Vagina (tissue), 2 donors: Measurements from ENCODE around the gene RARA. TPM values are rescaled to one million over a fixed set of nuclear protein-coding genes. Genes with fewer than 3 reads are reported as not detected.

Experiments used
- DNase-seq, 2 donors: peaks; one replicate each; pipeline ENCODE4 v3.0.0-alpha.2; 2017; ENCODE audit errors: extremely low spot score in 2 of 2
- H3K27ac ChIP-seq: fragments of 200-600 bp; sonication (generic); one replicate; pipeline ENCODE4 v1.5.1; 2019
- H3K27me3 ChIP-seq: fragments of 200-600 bp; sonication (generic); one replicate; pipeline ENCODE4 v1.5.1; 2019
- H3K36me3 ChIP-seq, 2 donors: fragments of 200-600 bp; sonication (generic); one replicate each; pipeline ENCODE4 v1.5.1; 2017 to 2019
- H3K4me1 ChIP-seq: fragments of 200-600 bp; sonication (generic); one replicate; pipeline ENCODE4 v1.5.1; 2019
- H3K4me3 ChIP-seq, 2 donors: fragments of 200-600 bp; sonication (generic); 1 replicate in 1 of 2; 2 replicates in 1 of 2; pipeline ENCODE4 v1.5.1; 2016 to 2019
- H3K9me3 ChIP-seq: fragments of 200-600 bp; sonication (generic); one replicate; pipeline ENCODE4 v1.5.1; 2019
- CTCF ChIP-seq, 3 experiments: fragments of 450-650 bp in 2 of 3; fragments of 200-600 bp in 1 of 3; sonication (generic) in 1 of 3; IDR thresholded peaks; one replicate each; pipeline ENCODE4 v1.5.1; 2017 to 2019; ENCODE audit warnings: antibody characterized with exemption in 3 of 3, mild to moderate bottlenecking in 2 of 3, moderate library complexity in 2 of 3
- POLR2A ChIP-seq, 2 donors: fragments of 450-650 bp; IDR thresholded peaks; one replicate each; pipeline ENCODE4 v1.6.1; 2017; ENCODE audit warnings: antibody characterized with exemption in 2 of 2, mild to moderate bottlenecking in 2 of 2, moderate library complexity in 2 of 2
- POLR2AphosphoS5 ChIP-seq, 2 donors: sonication (generic); formaldehyde crosslinking; IDR thresholded peaks; one replicate each; pipeline ENCODE4 v1.9.0; 2017; ENCODE audit warnings: antibody characterized with exemption in 2 of 2, mild to moderate bottlenecking in 2 of 2, low read depth in 1 of 2; ENCODE audit not compliant: insufficient read depth in 1 of 2
- intact Hi-C: fragments of 100-400 bp; cut with DNase I; formaldehyde crosslinking; loops from one replicate; pipeline ENCODE4 v1.15.1; 2023
- total RNA-seq: library from RNA; depleted of rRNA; stranded (reverse); fragments of >200 nt; gene quantifications from one replicate; pipeline ENCODE4 v1.2.3, GENCODE V29; 2016

The RARA gene
- total RNA-seq, 1 donor from 2014 or later, result 58.9 TPM

GRCh38 chr17:40331743-40332641 lies 23.0 kb downstream of the RARA start:
- TF ChIP-seq POLR2AphosphoS5 (IDR thresholded peaks at IDR 0.05; ENCODE audit: insufficient read depth in 1 of 2, low read depth in 1 of 2) (peak; percentile 54 to 94), CTCF (IDR thresholded peaks at IDR 0.05) (no peak), POLR2A (IDR thresholded peaks at IDR 0.05) (no peak)
- Histone ChIP-seq H3K9me3 (no peaks in the 10 kb centered on the region), H3K27ac (peak overlapping the region; percentile 81), H3K27me3 (no peaks in the 10 kb centered on the region), H3K4me1 (peaks cover 100% of the 10 kb centered on the region), H3K4me3 (peak overlapping the region in 1 of 2 donors; percentile 28), H3K36me3 (no peaks in the 10 kb centered on the region)
- intact Hi-C loops, result no loop called here
- no peak for DNase-seq

- H3K27ac ChIP-seq, result peak overlapping the region; percentile 81
- H3K4me3 ChIP-seq, result no peak overlapping the region
- DNase-seq, result no peak
- no peaks in the 10 kb centered on the region for H3K9me3 ChIP-seq
- H3K4me1 ChIP-seq, result peaks cover 97% of the 10 kb centered on the region
- no peaks in the 10 kb centered on the region for H3K27me3 ChIP-seq
- no peak for TF ChIP-seq POLR2A (IDR thresholded peaks at IDR 0.05)
- no peak for TF ChIP-seq CTCF (IDR thresholded peaks at IDR 0.05)
- TF ChIP-seq POLR2AphosphoS5 (IDR thresholded peaks at IDR 0.05; ENCODE audit: insufficient read depth in 1 of 2, low read depth in 1 of 2), result no peak
- no peaks in the 10 kb centered on the region for H3K36me3 ChIP-seq
- intact Hi-C loops, result no loop called here
Measured at GRCh38 chr17:40333781-40334448, 24.9 kb downstream of the RARA start.

DNA sequence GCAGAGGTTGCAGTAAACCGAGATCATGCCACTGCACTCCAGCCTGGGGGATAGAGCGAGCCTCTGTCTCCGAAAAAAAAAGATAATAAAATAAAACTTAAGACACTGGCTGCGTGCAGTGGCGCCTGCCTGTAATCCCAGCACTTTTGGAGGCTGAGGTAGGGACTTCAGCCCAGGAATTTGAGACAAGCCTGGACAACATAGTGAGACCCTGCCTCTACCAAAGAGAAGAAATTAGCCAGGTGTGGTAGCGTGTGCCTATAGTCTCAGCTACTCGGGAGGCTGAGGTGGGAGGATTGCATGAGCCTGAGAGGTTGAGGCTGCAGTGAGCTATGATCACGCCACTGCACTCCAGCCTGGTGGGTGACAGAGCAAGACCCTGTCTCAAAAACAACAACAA lies 26.6 kb downstream of the RARA start:
- no peaks in the 10 kb centered on the region for H3K36me3 ChIP-seq
- H3K4me1 ChIP-seq, result peaks cover 97% of the 10 kb centered on the region
- intact Hi-C loops, result no loop called here
- H3K9me3 ChIP-seq, result no peaks in the 10 kb centered on the region
- no peaks in the 10 kb centered on the region for H3K27me3 ChIP-seq
- H3K27ac ChIP-seq, result peak overlapping the region; percentile 81
- no peak for DNase-seq
- no peak for TF ChIP-seq POLR2A (IDR thresholded peaks at IDR 0.05)
- TF ChIP-seq POLR2AphosphoS5 (IDR thresholded peaks at IDR 0.05; ENCODE audit: insufficient read depth in 1 of 2, low read depth in 1 of 2), result peak in 1 of 2 donors; percentile 47
- no peak overlapping the region for H3K4me3 ChIP-seq

- intact Hi-C loops, result no loop called here
- Histone ChIP-seq H3K27me3 (no peaks in the 10 kb centered on the region), H3K4me1 (peaks cover 89% of the 10 kb centered on the region), H3K9me3 (no peaks in the 10 kb centered on the region), H3K4me3 (no peak overlapping the region), H3K36me3 (no peaks in the 10 kb centered on the region), H3K27ac (peak overlapping the region; percentile 81)
- no peak for DNase-seq
- TF ChIP-seq POLR2A (IDR thresholded peaks at IDR 0.05) (no peak), POLR2AphosphoS5 (IDR thresholded peaks at IDR 0.05; ENCODE audit: insufficient read depth in 1 of 2, low read depth in 1 of 2) (no peak), CTCF (IDR thresholded peaks at IDR 0.05) (no peak)
Measured at GRCh38 chr17:40337351-40337750, 28.4 kb downstream of the RARA start.

DNA sequence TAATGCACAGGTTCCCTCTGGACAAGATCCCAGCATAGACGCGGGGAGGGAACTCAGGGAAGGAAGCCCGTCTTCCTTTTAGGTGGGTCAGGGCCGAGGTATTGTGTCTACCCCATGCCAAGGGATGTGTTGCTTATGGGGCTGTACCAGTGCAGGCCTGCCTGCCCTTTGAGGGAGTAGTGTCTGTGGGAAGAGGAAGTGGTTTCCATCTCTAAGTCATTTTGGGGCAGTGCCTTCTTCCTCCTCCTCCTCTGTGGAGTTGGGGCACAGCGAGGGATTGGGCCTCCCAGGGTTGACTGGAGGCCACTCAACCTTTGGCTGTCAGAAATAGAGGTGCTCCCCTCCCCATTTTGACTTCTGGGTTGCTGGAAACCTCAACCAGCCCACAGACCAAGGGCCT lies 29.1 kb downstream of the RARA start:
- Histone ChIP-seq H3K27ac (peak overlapping the region; percentile 81), H3K9me3 (no peaks in the 10 kb centered on the region), H3K27me3 (no peaks in the 10 kb centered on the region), H3K4me1 (peaks cover 89% of the 10 kb centered on the region), H3K36me3 (no peaks in the 10 kb centered on the region), H3K4me3 (no peak overlapping the region)
- intact Hi-C loops, result no loop called here
- DNase-seq, result no peak
- no peak for TF ChIP-seq CTCF (IDR thresholded peaks at IDR 0.05)
- TF ChIP-seq POLR2AphosphoS5 (IDR thresholded peaks at IDR 0.05; ENCODE audit: insufficient read depth in 1 of 2, low read depth in 1 of 2), result no peak
- no peak for TF ChIP-seq POLR2A (IDR thresholded peaks at IDR 0.05)
